ENCODE measurements around the gene CWH43. TPM values are rescaled to one million over a fixed set of nuclear protein-coding genes. Genes with fewer than 3 reads are reported as not detected.

CWH43 gene
- total and polyA plus RNA-seq, 2 of the 13 experiments (the other 11 are each of a cell fraction or from before 2014, with no cell fraction given): not detected

GRCh38 chr4:48963042-48963679, 22.9 kb upstream of the CWH43 start (continued):
- TF ChIP-seq HMGXB4 (CRISPR knock-in tag; IDR thresholded peaks at IDR 0.05; ENCODE audit: borderline replicate concordance in 1 of 2, low read depth in 1 of 2) (peak in 1 of 2 experiments; percentile 68; a peak in 1 of 4 replicates), MBNL3 (CRISPR knock-in tag; conservative IDR thresholded peaks at IDR 0.05) (no peak), ZBTB37 (CRISPR knock-in tag; IDR thresholded peaks at IDR 0.05) (no peak), ISX (CRISPR knock-in tag; conservative IDR thresholded peaks at IDR 0.05) (no peak), TEAD2 (CRISPR knock-in tag; IDR thresholded peaks at IDR 0.05) (no peak), YY1 (IDR thresholded peaks at IDR 0.05; ENCODE audit: insufficient read depth, insufficient replicate concordance, low read depth, low read length) (peak; percentile 36), ZBTB10 (CRISPR knock-in tag; IDR thresholded peaks at IDR 0.05; ENCODE audit: borderline replicate concordance) (no peak), SALL1 (CRISPR knock-in tag; IDR thresholded peaks at IDR 0.05) (no peak), XBP1 (CRISPR knock-in tag; IDR thresholded peaks at IDR 0.05) (no peak), FOXA3 (CRISPR knock-in tag; IDR thresholded peaks at IDR 0.05) (0 out of 2 replicates have a peak, but pooled peaks have one; percentile 22), XRCC5 (optimal IDR thresholded peaks at IDR 0.05; ENCODE audit: low read length) (peak; percentile 63), NFE2L1 (CRISPR knock-in tag; IDR thresholded peaks at IDR 0.05; ENCODE audit: borderline replicate concordance) (no peak), HMG20A (CRISPR knock-in tag; IDR thresholded peaks at IDR 0.05; ENCODE audit: borderline replicate concordance) (0 out of 2 replicates have a peak, but pooled peaks have one; percentile 25), ZSCAN5A (CRISPR knock-in tag; IDR thresholded peaks at IDR 0.05; ENCODE audit: borderline replicate concordance) (no peak), THRA (CRISPR knock-in tag; IDR thresholded peaks at IDR 0.05; ENCODE audit: borderline replicate concordance) (peak; percentile 27; the same call in 1 of the 2 replicates), ZNF629 (CRISPR knock-in tag; conservative IDR thresholded peaks at IDR 0.05) (no peak), ARID3A (IDR thresholded peaks at IDR 0.05; ENCODE audit: low read depth, low read length) (peak; percentile 86), ZNF232 (CRISPR knock-in tag; IDR thresholded peaks at IDR 0.05; ENCODE audit: borderline replicate concordance) (no peak)

Measured in HepG2 (cell line).